Right lobe of liver (tissue), 6 donors: Measurements from ENCODE around the gene HIC1. TPM values are rescaled to one million over a fixed set of nuclear protein-coding genes. Genes with fewer than 3 reads are reported as not detected.

Experiments
- ATAC-seq, 4 donors: fragments of 200-7000 bp; cut with Tn5 transposase; one replicate each; pipeline ENCODE4 v1.9.1; 2020; ENCODE audit warnings: mild to moderate bottlenecking in 4 of 4, moderate library complexity in 4 of 4
- DNase-seq, 3 donors: peaks; one replicate each; pipeline ENCODE4 v3.0.0-alpha.2; 2020
- H3K27ac ChIP-seq, 3 donors: fragments of 200-600 bp; one replicate each; pipeline ENCODE4 v1.8.0; 2022
- H3K27me3 ChIP-seq, 2 donors: fragments of 200-600 bp; one replicate each; pipeline ENCODE4 v1.8.0; 2022
- H3K36me3 ChIP-seq, 4 donors: fragments of 200-600 bp; sonication (generic) in 1 of 4; one replicate each; pipeline versions ENCODE4 v1.5.1 to v1.8.0; 2017 to 2022; ENCODE audit warnings: control low read depth in 1 of 4
- H3K4me1 ChIP-seq, 4 donors: fragments of 200-600 bp; sonication (generic) in 1 of 4; one replicate each; pipeline versions ENCODE4 v1.5.1 to v1.8.0; 2017 to 2022; ENCODE audit warnings: control low read depth in 1 of 4
- H3K4me3 ChIP-seq, 3 donors: fragments of 200-600 bp; one replicate each; pipeline ENCODE4 v1.8.0; 2022
- H3K9me3 ChIP-seq, 4 donors: fragments of 200-600 bp; sonication (generic) in 1 of 4; one replicate each; pipeline versions ENCODE4 v1.5.1 to v1.8.0; 2017 to 2022; ENCODE audit warnings: control low read depth in 1 of 4
- CTCF ChIP-seq, 4 donors: fragments of 200-600 bp in 3 of 4; fragments of 450-650 bp in 1 of 4; IDR thresholded peaks; one replicate each; pipeline versions ENCODE4 v1.5.1 to v1.8.0; 2016 to 2022; ENCODE audit warnings: antibody characterized with exemption in 4 of 4, mild to moderate bottlenecking in 2 of 4
- POLR2A ChIP-seq: fragments of 450-650 bp; IDR thresholded peaks from one replicate; pipeline ENCODE4 v1.6.1; 2017; ENCODE audit warnings: antibody characterized with exemption, mild to moderate bottlenecking
- WGBS: methylation state at CpG from one replicate; pipeline ENCODE4 v1.1.6; 2018; ENCODE audit warnings: low coverage, low lambda C conversion rate; ENCODE audit not compliant: insufficient coverage; ENCODE audit errors: missing lambda C conversion rate; 5-methylcytosine and 5-hydroxymethylcytosine counted together
- intact Hi-C, 2 donors: fragments of 100-400 bp; cut with DNase I; formaldehyde crosslinking; loops; one replicate each; pipeline versions ENCODE4 v1.11.2 to v1.14.1; 2022
- total RNA-seq, 6 experiments: library from RNA; depleted of rRNA in 2 of 6; stranded (reverse); fragments of >200 nt in 2 of 6; fragmentation: NEBNext Ultra II Directional in 3 of 6; extraction: Animal tissue kit (Norgen Biotek cat#: 25700) in 3 of 6; gene quantifications; one replicate each; pipeline versions ENCODE4 v1.1.0 to v1.2.4, GENCODE V29; 2016 to 2023
- donor health status: DM: no; HTN: yes; CAD: no.
- donor health status: DM: no; HTN: no; CAD: no.
- donor health status: DM: no; HTN: no; CAD: no.
- donor health status: DM: no; HTN: yes; CAD: no.
- donor health status: DM: no; HTN: yes; CAD: no.

HIC1 gene
- total RNA-seq, 6 experiments from 2014 or later: 4.7 to 14.8 (median 6.1) TPM

GRCh38 chr17:2095536-2095910, 40.6 kb downstream of the HIC1 start:
- intact Hi-C loops: no loop called here
- no peaks in the 10 kb centered on the region for H3K9me3 ChIP-seq
- no peak for TF ChIP-seq POLR2A
- WGBS: 74% methylated on average over 5 of the region's 10 CpGs
- H3K4me3 ChIP-seq: no peak overlapping the region
- no peaks in the 10 kb centered on the region for H3K36me3 ChIP-seq
- H3K27me3 ChIP-seq: no peaks in the 10 kb centered on the region
- ATAC-seq: no peak
- no peak for DNase-seq
- H3K27ac ChIP-seq: peak overlapping the region in 2 of 3 donors; percentile 3 to 49
- peaks cover 0 to 12% (median 2%) of the 10 kb centered on the region in 4 donors for H3K4me1 ChIP-seq

DNA sequence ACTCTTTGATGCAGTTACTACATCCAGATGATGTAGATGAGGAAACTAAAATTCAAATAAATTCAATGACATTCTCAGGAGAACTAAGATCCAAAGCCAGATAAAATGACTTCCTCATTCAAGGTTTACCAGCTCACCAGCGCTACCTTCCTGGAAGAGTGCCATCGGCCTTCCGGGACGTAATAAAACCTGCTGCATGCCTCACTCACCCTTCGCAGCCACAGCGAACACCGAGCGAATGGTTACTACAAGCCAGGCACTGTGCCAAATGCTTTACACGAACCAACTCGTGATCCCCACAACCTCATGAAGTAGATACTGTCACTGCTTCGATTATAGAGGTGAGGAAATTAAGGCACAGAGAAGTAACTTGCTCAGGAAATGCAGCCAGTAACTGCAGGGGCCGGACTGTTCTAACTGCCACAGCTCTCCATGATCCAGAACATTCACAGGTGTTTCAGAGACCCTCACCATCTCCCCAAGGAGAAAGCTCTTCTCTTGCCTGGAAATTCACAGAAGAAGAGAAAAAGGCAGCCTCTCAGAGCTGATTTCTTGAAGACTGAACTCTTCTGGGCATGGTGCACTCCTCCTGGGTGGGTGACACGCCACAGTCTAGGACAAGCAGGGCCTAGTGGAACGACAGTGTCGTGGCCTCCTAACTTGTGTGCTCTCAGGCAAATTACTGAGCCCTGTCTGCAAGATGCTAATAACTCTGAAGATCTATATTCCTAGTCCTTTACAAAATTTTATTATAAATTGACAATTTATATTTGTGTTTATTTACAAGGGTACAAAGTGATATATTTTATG, 46.8 kb downstream of the HIC1 start:
- ATAC-seq (peak in 2 of 4 donors; percentile 18 to 24), DNase-seq (no peak)
- no peaks in the 10 kb centered on the region for H3K9me3 ChIP-seq
- intact Hi-C loops: loop anchor here in 1 of 2 donors (10.0 kb wide), 1 partner anchor 133 kb away; no protein-coding TSS in a partner anchor
- no peaks in the 10 kb centered on the region for H3K4me1 ChIP-seq
- no peaks in the 10 kb centered on the region for H3K36me3 ChIP-seq
- 86% methylated on average over 11 of the region's 15 CpGs for WGBS
- no peaks in the 10 kb centered on the region for H3K27me3 ChIP-seq
- TF ChIP-seq CTCF (IDR thresholded peaks at IDR 0.05): no peak
- TF ChIP-seq POLR2A: no peak
- H3K4me3 ChIP-seq: no peak overlapping the region
- H3K27ac ChIP-seq: no peak overlapping the region

GRCh38 chr17:2102931-2103809, 48.3 kb downstream of the HIC1 start:
- Histone ChIP-seq H3K36me3 (no peaks in the 10 kb centered on the region), H3K4me3 (no peak overlapping the region), H3K27ac (no peak overlapping the region), H3K4me1 (no peaks in the 10 kb centered on the region), H3K27me3 (no peaks in the 10 kb centered on the region), H3K9me3 (no peaks in the 10 kb centered on the region)
- WGBS: 92% methylated on average over 5 of the region's 9 CpGs
- DNase-seq (no peak), ATAC-seq (no peak)
- TF ChIP-seq POLR2A (no peak), CTCF (IDR thresholded peaks at IDR 0.05) (no peak)
- intact Hi-C loops: loop anchor here in 1 of 2 donors (10.0 kb wide), 1 partner anchor 132 kb away; no protein-coding TSS in a partner anchor

DNA sequence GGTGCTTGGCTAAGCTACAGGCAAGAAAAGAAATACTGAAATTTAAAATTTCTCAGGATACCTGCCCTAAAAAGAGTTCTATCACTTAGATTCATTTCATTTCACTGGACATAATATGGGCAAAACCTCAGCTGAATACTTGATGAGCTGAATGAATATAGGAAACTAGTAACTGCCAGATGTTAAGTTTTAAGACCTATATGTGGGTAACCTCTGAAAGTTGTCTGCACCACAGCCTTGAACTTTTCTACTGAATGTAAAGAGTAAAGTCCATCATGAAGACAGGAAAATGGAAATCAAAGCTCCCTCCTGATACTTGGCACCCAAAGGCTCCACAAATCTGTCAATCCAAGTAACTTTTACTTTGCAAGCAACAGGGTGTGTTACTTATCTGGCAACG, 50.8 kb downstream of the HIC1 start:
- intact Hi-C loops: loop anchor here in 1 of 2 donors (10.0 kb wide), 1 partner anchor 129 kb away; no protein-coding TSS in a partner anchor
- no peak for TF ChIP-seq CTCF (IDR thresholded peaks at IDR 0.05)
- no peak for TF ChIP-seq POLR2A
- no peaks in the 10 kb centered on the region for H3K4me1 ChIP-seq

More for the DNA sequence above, 50.8 kb downstream of the HIC1 start:
- peak overlapping the region in 1 of 3 donors; percentile 19 for H3K27ac ChIP-seq
- H3K27me3 ChIP-seq: no peaks in the 10 kb centered on the region
- WGBS: 100% methylated on average over 1 of the region's 1 CpG
- DNase-seq (no peak), ATAC-seq (no peak)
- H3K36me3 ChIP-seq: no peaks in the 10 kb centered on the region
- no peak overlapping the region for H3K4me3 ChIP-seq
- no peaks in the 10 kb centered on the region for H3K9me3 ChIP-seq
